ENCODE measurements around the gene NPAT. TPM values are rescaled to one million over a fixed set of nuclear protein-coding genes. Genes with fewer than 3 reads are reported as not detected.
A peak's percentile ranks its signal among the peaks of the same experiment; 100 is the strongest.
"Not testable (repeated sequence)": the region's sequence is repeated elsewhere in the genome, so short reads cannot be mapped to it uniquely, and the experiment has no call there.

The NPAT gene
- total RNA-seq, 3 donors from 2014 or later = 23.2 to 24.7 (median 24.4) TPM

GRCh38 chr11:108206171-108206570 lies 16.3 kb downstream of the NPAT start:
- H3K9me3 Mint-ChIP-seq = peaks cover 10% of the 10 kb centered on the region
- no peak for DNase-seq
- H3K36me3 Mint-ChIP-seq (ENCODE audit: insufficient read depth) = peaks cover 61% of the 10 kb centered on the region
- ATAC-seq = no peak
- H3K4me3 Mint-ChIP-seq = no peak overlapping the region
- H3K27me3 Mint-ChIP-seq (ENCODE audit: low read depth) = no peaks in the 10 kb centered on the region
- peaks cover 56% of the 10 kb centered on the region for H3K4me1 Mint-ChIP-seq (ENCODE audit: low read depth)

GRCh38 chr11:108204929-108205499 lies 17.4 kb downstream of the NPAT start:
- no peak overlapping the region for H3K4me3 Mint-ChIP-seq
- ATAC-seq (peak; percentile 36 to 42), DNase-seq (no peak)
- peaks cover 58% of the 10 kb centered on the region for H3K4me1 Mint-ChIP-seq (ENCODE audit: low read depth)
- H3K9me3 Mint-ChIP-seq = peaks cover 8% of the 10 kb centered on the region
- no peaks in the 10 kb centered on the region for H3K27me3 Mint-ChIP-seq (ENCODE audit: low read depth)
- H3K36me3 Mint-ChIP-seq (ENCODE audit: insufficient read depth) = peaks cover 52% of the 10 kb centered on the region

- DNase-seq (no peak), ATAC-seq (no peak)
- H3K9me3 Mint-ChIP-seq = peaks cover 8% of the 10 kb centered on the region
- H3K27me3 Mint-ChIP-seq (ENCODE audit: low read depth) = no peaks in the 10 kb centered on the region
- H3K4me3 Mint-ChIP-seq = no peak overlapping the region
- H3K4me1 Mint-ChIP-seq (ENCODE audit: low read depth) = peaks cover 60% of the 10 kb centered on the region
- peaks cover 54% of the 10 kb centered on the region for H3K36me3 Mint-ChIP-seq (ENCODE audit: insufficient read depth)
These were observed 18.1 kb downstream of the NPAT start for GRCh38 chr11:108204376-108204775.

- Mint-ChIP-seq H3K27me3 (ENCODE audit: low read depth) (no peaks in the 10 kb centered on the region), H3K9me3 (peaks cover 8% of the 10 kb centered on the region), H3K36me3 (ENCODE audit: insufficient read depth) (peaks cover 52% of the 10 kb centered on the region), H3K4me3 (no peak overlapping the region), H3K4me1 (ENCODE audit: low read depth) (peaks cover 65% of the 10 kb centered on the region)
- DNase-seq = no peak
- ATAC-seq = no peak
These were observed 19.4 kb downstream of the NPAT start for GRCh38 chr11:108203075-108203474.

- peaks cover 38% of the 10 kb centered on the region for H3K36me3 Mint-ChIP-seq (ENCODE audit: insufficient read depth)
- ATAC-seq = peak; percentile 89 to 93
These were observed 22.8 kb downstream of the NPAT start for GRCh38 chr11:108199446-108200321.

GRCh38 chr11:108198833-108199232 lies 23.6 kb downstream of the NPAT start:
- ATAC-seq (no peak), DNase-seq (no peak)
- H3K4me3 Mint-ChIP-seq = no peak overlapping the region
- H3K27me3 Mint-ChIP-seq (ENCODE audit: low read depth) = no peaks in the 10 kb centered on the region
- no peaks in the 10 kb centered on the region for H3K9me3 Mint-ChIP-seq
- H3K4me1 Mint-ChIP-seq (ENCODE audit: low read depth) = peaks cover 72% of the 10 kb centered on the region
- H3K36me3 Mint-ChIP-seq (ENCODE audit: insufficient read depth) = peaks cover 32% of the 10 kb centered on the region

More at GRCh38 chr11:108199446-108200321, 22.8 kb downstream of the NPAT start:
- H3K4me1 Mint-ChIP-seq (ENCODE audit: low read depth) = peaks cover 77% of the 10 kb centered on the region
- H3K9me3 Mint-ChIP-seq = peaks cover 1% of the 10 kb centered on the region
- DNase-seq = peak; percentile 50
- H3K27me3 Mint-ChIP-seq (ENCODE audit: low read depth) = no peaks in the 10 kb centered on the region
- H3K4me3 Mint-ChIP-seq = no peak overlapping the region

- Mint-ChIP-seq H3K9me3 (no peaks in the 10 kb centered on the region), H3K4me1 (ENCODE audit: low read depth) (peaks cover 57% of the 10 kb centered on the region), H3K27me3 (ENCODE audit: low read depth) (no peaks in the 10 kb centered on the region), H3K36me3 (ENCODE audit: insufficient read depth) (peaks cover 28% of the 10 kb centered on the region), H3K4me3 (no peak overlapping the region)
- peak; percentile 20 to 30 for ATAC-seq
- no peak for DNase-seq
These were observed 25.1 kb downstream of the NPAT start for GRCh38 chr11:108197351-108197750.

GRCh38 chr11:108196901-108197300 lies 25.5 kb downstream of the NPAT start:
- Mint-ChIP-seq H3K4me3 (no peak overlapping the region), H3K27me3 (ENCODE audit: low read depth) (no peaks in the 10 kb centered on the region), H3K4me1 (ENCODE audit: low read depth) (peaks cover 55% of the 10 kb centered on the region), H3K36me3 (ENCODE audit: insufficient read depth) (peaks cover 28% of the 10 kb centered on the region), H3K9me3 (no peaks in the 10 kb centered on the region)
- ATAC-seq = peak; percentile 11 to 20
- no peak for DNase-seq

- ATAC-seq (no peak), DNase-seq (no peak)
- Mint-ChIP-seq H3K4me1 (ENCODE audit: low read depth) (peaks cover 30% of the 10 kb centered on the region), H3K4me3 (no peak overlapping the region), H3K36me3 (ENCODE audit: insufficient read depth) (peaks cover 33% of the 10 kb centered on the region), H3K9me3 (no peaks in the 10 kb centered on the region), H3K27me3 (ENCODE audit: low read depth) (no peaks in the 10 kb centered on the region)
These were observed 28.7 kb downstream of the NPAT start for GRCh38 chr11:108193725-108194124.

- Mint-ChIP-seq H3K9me3 (no peaks in the 10 kb centered on the region), H3K27me3 (ENCODE audit: low read depth) (no peaks in the 10 kb centered on the region), H3K36me3 (ENCODE audit: insufficient read depth) (peaks cover 45% of the 10 kb centered on the region), H3K4me1 (ENCODE audit: low read depth) (peaks cover 5% of the 10 kb centered on the region), H3K4me3 (no peak overlapping the region)
- ATAC-seq (no peak), DNase-seq (no peak)
These were observed 44.9 kb downstream of the NPAT start for GRCh38 chr11:108177570-108177969.

- Mint-ChIP-seq H3K9me3 (no peaks in the 10 kb centered on the region), H3K36me3 (ENCODE audit: insufficient read depth) (peaks cover 47% of the 10 kb centered on the region), H3K4me3 (no peak overlapping the region), H3K4me1 (ENCODE audit: low read depth) (peaks cover 46% of the 10 kb centered on the region), H3K27me3 (ENCODE audit: low read depth) (no peaks in the 10 kb centered on the region)
- ATAC-seq = peak; percentile 46 to 75
- no peak for DNase-seq
These were observed 52.3 kb downstream of the NPAT start for GRCh38 chr11:108170184-108170583.

GRCh38 chr11:108167624-108168023 lies 54.8 kb downstream of the NPAT start:
- H3K36me3 Mint-ChIP-seq (ENCODE audit: insufficient read depth) = peaks cover 42% of the 10 kb centered on the region

GRCh38 chr11:108162878-108163277 lies 59.6 kb downstream of the NPAT start:
- H3K36me3 Mint-ChIP-seq (ENCODE audit: insufficient read depth) = peaks cover 34% of the 10 kb centered on the region
- not testable (repeated sequence) for DNase-seq; H3K9me3 Mint-ChIP-seq; ATAC-seq; H3K4me3 Mint-ChIP-seq; H3K27me3 Mint-ChIP-seq (ENCODE audit: low read depth)
- peaks cover 16% of the 10 kb centered on the region for H3K4me1 Mint-ChIP-seq (ENCODE audit: low read depth)

More at GRCh38 chr11:108167624-108168023, 54.8 kb downstream of the NPAT start:
- ATAC-seq = peak; percentile 43 to 45
- no peak for DNase-seq
- Mint-ChIP-seq H3K9me3 (no peaks in the 10 kb centered on the region), H3K27me3 (ENCODE audit: low read depth) (no peaks in the 10 kb centered on the region), H3K4me3 (no peak overlapping the region), H3K4me1 (ENCODE audit: low read depth) (peaks cover 43% of the 10 kb centered on the region)

- H3K4me1 Mint-ChIP-seq (ENCODE audit: low read depth) = peaks cover 8% of the 10 kb centered on the region
- H3K9me3 Mint-ChIP-seq = no peaks in the 10 kb centered on the region
- no peak for DNase-seq
- ATAC-seq = peak; percentile 67 to 70
- H3K27me3 Mint-ChIP-seq (ENCODE audit: low read depth) = no peaks in the 10 kb centered on the region
- H3K36me3 Mint-ChIP-seq (ENCODE audit: insufficient read depth) = peaks cover 21% of the 10 kb centered on the region
- no peak overlapping the region for H3K4me3 Mint-ChIP-seq
These were observed 61.4 kb downstream of the NPAT start for GRCh38 chr11:108160970-108161566.

Measured in activated T-cell treated with anti-CD3 and anti-CD28 coated beads, Interleukin-2, amount 50 U/mL, for 4 hours (primary cell).